BLaER1 treated with 17β-estradiol and CSF1 and Interleukin-3, amounts not matched to agents 10 nM and 100 nM (cell line): ENCODE measurements around the gene WDR33.

Source experiments
- H3K27ac ChIP-seq, 11 experiments: shearing (Covaris generic); formaldehyde crosslinking; 2 replicates each; pipeline ENCODE4 v1.8.1; 2022
- H3K27me3 ChIP-seq, 11 experiments: shearing (Covaris generic); formaldehyde crosslinking; 2 replicates each; pipeline ENCODE4 v1.8.1; 2022
- H3K36me3 ChIP-seq, 11 experiments: shearing (Covaris generic); formaldehyde crosslinking; 2 replicates each; pipeline ENCODE4 v1.8.1; 2022
- H3K4me1 ChIP-seq, 10 experiments: shearing (Covaris generic); formaldehyde crosslinking; 2 replicates each; pipeline ENCODE4 v1.8.1; 2022
- H3K4me2 ChIP-seq, 11 experiments: shearing (Covaris generic); formaldehyde crosslinking; 2 replicates each; pipeline ENCODE4 v1.8.1; 2022
- H3K4me3 ChIP-seq, 10 experiments: shearing (Covaris generic); formaldehyde crosslinking; 2 replicates each; pipeline ENCODE4 v1.8.1; 2022
- H3K9ac ChIP-seq, 11 experiments: shearing (Covaris generic); formaldehyde crosslinking; 2 replicates each; pipeline ENCODE4 v1.8.1; 2022
- H3K9me3 ChIP-seq, 11 experiments: shearing (Covaris generic); formaldehyde crosslinking; replicated peaks in 1 of 11; 2 replicates each; pipeline ENCODE4 v1.8.1; 2022
- H4K20me1 ChIP-seq, 11 experiments: shearing (Covaris generic); formaldehyde crosslinking; 2 replicates each; pipeline ENCODE4 v1.8.1; 2022
- Cebpa-rat ChIP-seq, 11 experiments: shearing (Covaris generic); IDR thresholded peaks; 2 replicates each; pipeline ENCODE4 v1.8.1; 2022

Gene WDR33

DNA sequence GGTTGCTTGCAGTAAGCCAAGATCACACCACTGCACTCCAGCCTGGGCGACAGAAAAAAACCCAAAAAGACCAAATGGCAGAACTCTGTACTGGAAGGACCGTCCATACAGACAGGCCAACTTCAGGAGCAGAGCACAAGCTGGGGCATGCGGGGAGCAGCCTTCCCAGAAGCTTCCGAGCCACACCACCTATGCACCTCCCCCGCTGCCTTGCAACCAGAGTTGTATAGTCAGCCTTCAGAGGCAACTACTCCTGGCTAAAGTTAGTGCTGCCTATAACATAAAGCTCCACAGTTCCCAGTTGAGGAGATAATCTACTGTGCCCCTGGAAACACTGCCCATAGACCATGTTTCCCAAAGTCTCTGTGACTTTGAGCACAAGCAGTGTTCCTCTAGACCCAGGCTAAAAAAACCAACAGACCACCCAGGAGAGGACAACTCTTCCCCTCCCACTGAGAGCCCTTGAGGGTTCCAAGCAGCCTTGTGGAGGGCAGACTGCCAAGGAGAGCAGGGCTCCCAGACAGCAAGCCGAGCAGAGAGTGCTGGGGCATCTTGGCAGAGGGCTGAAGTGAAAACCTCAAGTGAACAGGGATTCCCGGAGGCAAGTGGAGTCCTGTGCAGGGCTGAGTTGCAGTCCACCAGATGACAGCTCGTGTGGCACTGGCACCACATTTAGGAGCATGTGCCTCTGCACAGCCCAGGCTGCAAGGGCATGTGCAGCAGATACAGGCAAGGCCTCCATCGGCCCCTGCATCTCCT, 102.9 kb downstream of the WDR33 start:
- Histone ChIP-seq H3K4me2 (no peak overlapping the region), H3K9me3 (no peaks in the 10 kb centered on the region), H4K20me1 (peaks cover 8 to 31% (median 27%) of the 10 kb centered on the region in 11 experiments; a peak in 17 of 22 replicates), H3K4me3 (no peak overlapping the region), H3K36me3 (peaks cover 59 to 95% (median 76%) of the 10 kb centered on the region in 11 experiments), H3K27ac (no peak overlapping the region), H3K27me3 (no peaks in the 10 kb centered on the region), H3K4me1 (peaks cover 13 to 36% (median 23%) of the 10 kb centered on the region in 10 experiments), H3K9ac (no peak overlapping the region)
- no peak for TF ChIP-seq Cebpa-rat (IDR thresholded peaks at IDR 0.05)

DNA sequence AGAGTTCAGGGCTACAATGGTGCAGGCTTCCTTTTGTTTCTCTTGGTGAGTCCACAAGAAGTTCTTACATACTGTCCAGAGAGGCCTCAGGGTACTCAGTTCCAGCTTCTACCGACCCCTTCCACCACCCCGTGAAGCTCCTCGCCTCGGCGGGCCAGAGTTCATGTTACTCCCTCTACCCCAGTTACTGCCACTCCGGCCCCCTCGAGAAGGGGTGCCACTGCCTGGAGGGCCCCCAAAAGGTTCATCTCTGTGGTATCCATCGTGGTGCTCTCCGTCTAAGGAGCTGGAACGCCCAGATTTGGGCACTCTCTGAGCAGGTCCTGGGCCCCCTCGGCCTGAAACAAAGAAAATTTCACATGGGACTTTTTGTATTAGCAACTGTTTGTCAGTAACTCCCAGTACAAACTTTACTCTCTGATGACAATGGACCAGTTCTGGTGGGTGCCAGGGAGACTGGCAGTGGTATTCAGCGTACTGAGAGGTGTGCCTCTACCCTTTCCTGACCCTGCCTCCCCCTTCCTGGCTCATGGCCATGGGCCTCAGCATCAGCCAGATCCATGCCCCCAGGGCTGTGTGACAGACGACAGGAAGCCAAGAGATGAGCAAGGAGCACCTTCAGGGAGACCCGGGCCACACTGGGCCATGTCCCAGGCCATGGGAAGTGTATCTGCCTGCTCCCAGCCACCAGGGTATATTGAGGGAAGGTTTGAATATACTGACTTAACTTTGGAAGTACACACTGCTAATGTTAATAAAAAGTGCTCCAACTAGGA, 104.6 kb downstream of the WDR33 start:
- Histone ChIP-seq H3K4me3 (no peak overlapping the region), H4K20me1 (peaks cover 11 to 40% (median 33%) of the 10 kb centered on the region in 11 experiments; a peak in 18 of 22 replicates), H3K4me1 (peaks cover 23 to 41% (median 31%) of the 10 kb centered on the region in 10 experiments), H3K4me2 (no peak overlapping the region), H3K27ac (peak overlapping the region in 2 of 11 experiments; percentile 21 to 42; a peak in 1 of 22 replicates), H3K36me3 (peaks cover 59 to 88% (median 74%) of the 10 kb centered on the region in 11 experiments), H3K27me3 (no peaks in the 10 kb centered on the region), H3K9me3 (no peaks in the 10 kb centered on the region), H3K9ac (no peak overlapping the region)
- TF ChIP-seq Cebpa-rat (IDR thresholded peaks at IDR 0.05) = no peak

DNA sequence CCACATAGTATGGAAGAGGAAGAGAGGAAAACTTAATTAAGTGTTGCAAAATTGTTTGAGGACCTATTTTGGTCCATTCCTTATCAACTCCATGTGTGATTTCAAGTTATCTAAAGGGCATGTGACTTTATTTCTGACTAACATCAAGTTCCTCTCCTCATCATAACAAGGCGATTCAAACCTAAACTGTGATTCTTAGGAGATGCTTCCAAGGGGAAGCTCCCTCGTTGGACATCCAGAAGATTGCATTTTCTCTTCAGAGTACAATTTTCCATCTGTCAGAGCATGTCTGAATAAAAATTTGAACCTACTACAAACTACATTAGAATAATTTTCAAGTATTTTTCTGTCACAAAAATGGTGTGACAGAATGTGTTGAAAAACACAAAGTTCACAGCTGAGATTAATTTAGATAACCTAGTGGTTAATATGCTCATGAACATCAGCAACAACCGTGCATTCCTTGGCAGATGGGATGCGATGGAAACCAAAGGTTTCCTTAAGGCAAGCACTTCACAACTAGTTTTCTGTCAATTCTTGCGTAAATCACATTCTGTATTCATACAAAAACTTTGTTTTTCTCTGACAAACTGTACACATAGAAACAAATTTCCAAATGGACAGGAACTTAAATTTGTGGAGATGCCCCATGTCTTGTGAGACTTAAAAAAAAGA, 105.4 kb downstream of the WDR33 start:
- H4K20me1 ChIP-seq = peaks cover 11 to 40% (median 33%) of the 10 kb centered on the region in 11 experiments; a peak in 18 of 22 replicates
- peaks cover 30 to 46% (median 37%) of the 10 kb centered on the region in 10 experiments for H3K4me1 ChIP-seq
- 0 out of 22 replicates have a peak overlapping the region, but pooled peaks of 1 of the 11 experiments have one; percentile 5 for H3K9ac ChIP-seq
- TF ChIP-seq Cebpa-rat (IDR thresholded peaks at IDR 0.05) = no peak
- no peaks in the 10 kb centered on the region for H3K27me3 ChIP-seq
- no peak overlapping the region for H3K4me3 ChIP-seq
- peaks cover 50 to 79% (median 70%) of the 10 kb centered on the region in 11 experiments for H3K36me3 ChIP-seq
- H3K4me2 ChIP-seq = peak overlapping the region in 5 of 11 experiments; percentile 0 to 97 (median 83); a peak in 8 of 22 replicates
- peak overlapping the region in 2 of 11 experiments; percentile 42 to 46; a peak in 3 of 22 replicates for H3K27ac ChIP-seq
- H3K9me3 ChIP-seq = no peaks in the 10 kb centered on the region

DNA sequence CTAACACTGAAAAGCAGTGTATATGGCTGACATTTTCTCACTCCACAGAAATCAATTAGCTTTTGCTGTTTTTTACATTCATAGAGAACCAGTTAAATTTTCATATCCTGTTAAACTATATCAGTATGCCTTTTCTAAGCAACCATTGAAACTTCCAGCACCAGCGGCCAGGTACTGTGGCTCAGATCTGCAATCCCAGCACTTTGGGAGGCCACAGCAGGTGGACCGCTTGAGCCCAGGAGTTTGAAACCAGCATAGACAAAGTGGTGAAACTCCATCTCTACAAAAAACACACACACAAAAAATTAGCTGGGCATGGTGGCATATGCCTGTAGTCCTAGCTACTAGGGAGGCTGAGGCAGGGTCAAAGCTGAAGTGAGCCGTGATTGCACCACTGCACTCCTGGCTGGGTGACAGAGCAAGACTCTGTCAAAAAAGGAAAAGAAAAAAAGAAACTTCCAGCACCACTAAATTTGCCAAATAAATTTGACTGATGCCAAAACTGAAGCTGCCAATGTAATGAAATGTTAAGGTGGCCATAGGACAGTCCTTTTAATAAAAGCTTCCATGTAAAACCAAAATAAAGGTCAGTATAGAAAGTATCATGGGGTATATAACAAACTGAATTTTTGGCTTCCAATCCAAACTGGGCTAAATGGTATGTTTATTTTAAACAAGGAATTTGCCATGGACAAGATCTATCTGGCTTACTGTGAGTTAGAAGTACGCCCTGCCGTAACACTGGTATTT, 106.2 kb downstream of the WDR33 start:
- peaks cover 43 to 72% (median 63%) of the 10 kb centered on the region in 11 experiments for H3K36me3 ChIP-seq

DNA sequence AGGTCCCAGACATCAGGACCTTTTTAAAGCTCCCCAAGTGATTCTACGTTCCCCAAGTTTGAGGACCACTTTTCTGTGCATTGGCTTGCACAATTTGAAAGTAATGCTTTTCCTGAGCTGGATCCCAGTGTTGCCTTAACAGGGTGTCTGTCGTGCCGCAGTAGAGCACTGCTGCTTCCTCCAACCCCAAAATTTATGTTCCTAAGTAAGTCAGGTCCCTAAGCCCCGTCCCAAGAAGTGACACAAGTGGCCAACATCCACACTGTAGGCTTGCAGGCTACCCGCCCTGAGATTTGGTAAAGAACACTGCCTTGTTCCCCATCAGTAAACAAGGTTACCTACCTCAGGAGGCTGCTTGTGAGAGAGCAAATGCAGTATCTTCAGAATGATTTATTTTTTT, 107.7 kb downstream of the WDR33 start:
- Histone ChIP-seq H3K9ac (peak overlapping the region in 8 of 11 experiments; percentile 92 to 99 (median 98); a peak in 10 of 22 replicates), H3K27me3 (no peaks in the 10 kb centered on the region), H3K9me3 (no peaks in the 10 kb centered on the region)

More for the DNA sequence above, 106.2 kb downstream of the WDR33 start:
- H3K4me2 ChIP-seq = peak overlapping the region in 9 of 11 experiments; percentile 0 to 97 (median 79); a peak in 12 of 22 replicates
- no peak for TF ChIP-seq Cebpa-rat (IDR thresholded peaks at IDR 0.05)
- peaks cover 34 to 51% (median 40%) of the 10 kb centered on the region in 10 experiments for H3K4me1 ChIP-seq
- no peaks in the 10 kb centered on the region for H3K9me3 ChIP-seq
- peak overlapping the region in 2 of 11 experiments; percentile 42 to 46; a peak in 4 of 22 replicates for H3K27ac ChIP-seq
- 0 out of 22 replicates have a peak overlapping the region, but pooled peaks of 2 of the 11 experiments have one; percentile 5 for H3K9ac ChIP-seq
- H3K4me3 ChIP-seq = no peak overlapping the region
- H4K20me1 ChIP-seq = peaks cover 11 to 37% (median 33%) of the 10 kb centered on the region in 11 experiments; a peak in 18 of 22 replicates
- H3K27me3 ChIP-seq = no peaks in the 10 kb centered on the region

DNA sequence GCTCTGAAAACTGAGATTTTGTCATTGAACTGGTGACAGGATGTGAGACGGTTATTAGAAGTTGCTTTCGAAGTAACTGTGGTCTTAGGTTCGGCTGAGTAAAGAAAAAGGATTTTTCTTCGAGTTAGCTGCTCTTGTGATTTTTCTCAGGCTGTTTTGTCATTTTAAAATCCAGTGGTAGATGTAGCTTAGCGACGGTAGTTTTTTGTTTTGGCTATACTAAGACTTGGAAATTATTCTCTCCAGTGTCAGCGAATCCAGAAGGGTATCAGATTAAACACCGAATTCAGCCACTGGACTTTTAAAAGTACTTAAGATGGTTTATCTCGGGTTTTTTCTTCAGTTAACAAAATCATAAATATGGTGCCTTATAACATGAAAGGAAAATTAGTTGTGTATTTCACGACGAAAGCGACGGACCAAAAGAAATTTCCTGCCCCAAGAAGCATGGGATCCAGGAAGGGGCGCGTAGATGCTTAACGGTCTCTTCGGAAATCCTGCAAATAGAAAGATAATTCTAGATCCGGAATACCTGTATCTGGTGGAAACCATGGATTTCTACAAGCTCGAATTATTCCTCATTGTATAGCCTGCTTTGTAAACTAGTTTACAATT, 108.5 kb downstream of the WDR33 start:
- Histone ChIP-seq H3K36me3 (peaks cover 20 to 49% (median 40%) of the 10 kb centered on the region in 11 experiments), H3K9ac (peak overlapping the region; percentile 92 to 99 (median 98)), H3K4me1 (peaks cover 34 to 51% (median 40%) of the 10 kb centered on the region in 10 experiments), H3K27ac (peak overlapping the region; percentile 94 to 99 (median 99)), H3K4me3 (peak overlapping the region; percentile 68 to 89 (median 80)), H4K20me1 (peaks cover 11 to 37% (median 31%) of the 10 kb centered on the region in 11 experiments; a peak in 18 of 22 replicates), H3K9me3 (no peaks in the 10 kb centered on the region), H3K4me2 (peak overlapping the region; percentile 76 to 97 (median 89)), H3K27me3 (no peaks in the 10 kb centered on the region)
- TF ChIP-seq Cebpa-rat (IDR thresholded peaks at IDR 0.05) = no peak

More for the DNA sequence above, 107.7 kb downstream of the WDR33 start:
- peak overlapping the region; percentile 76 to 97 (median 89) for H3K4me2 ChIP-seq
- TF ChIP-seq Cebpa-rat (IDR thresholded peaks at IDR 0.05) = no peak
- H4K20me1 ChIP-seq = peaks cover 11 to 37% (median 31%) of the 10 kb centered on the region in 11 experiments; a peak in 18 of 22 replicates
- peaks cover 28 to 56% (median 48%) of the 10 kb centered on the region in 11 experiments for H3K36me3 ChIP-seq
- peak overlapping the region in 1 of 11 experiments; percentile 99; a peak in 2 of 22 replicates for H3K27ac ChIP-seq
- H3K4me1 ChIP-seq = peaks cover 34 to 51% (median 40%) of the 10 kb centered on the region in 10 experiments
- peak overlapping the region in 8 of 10 experiments; percentile 68 to 89 (median 82); a peak in 9 of 20 replicates for H3K4me3 ChIP-seq

DNA sequence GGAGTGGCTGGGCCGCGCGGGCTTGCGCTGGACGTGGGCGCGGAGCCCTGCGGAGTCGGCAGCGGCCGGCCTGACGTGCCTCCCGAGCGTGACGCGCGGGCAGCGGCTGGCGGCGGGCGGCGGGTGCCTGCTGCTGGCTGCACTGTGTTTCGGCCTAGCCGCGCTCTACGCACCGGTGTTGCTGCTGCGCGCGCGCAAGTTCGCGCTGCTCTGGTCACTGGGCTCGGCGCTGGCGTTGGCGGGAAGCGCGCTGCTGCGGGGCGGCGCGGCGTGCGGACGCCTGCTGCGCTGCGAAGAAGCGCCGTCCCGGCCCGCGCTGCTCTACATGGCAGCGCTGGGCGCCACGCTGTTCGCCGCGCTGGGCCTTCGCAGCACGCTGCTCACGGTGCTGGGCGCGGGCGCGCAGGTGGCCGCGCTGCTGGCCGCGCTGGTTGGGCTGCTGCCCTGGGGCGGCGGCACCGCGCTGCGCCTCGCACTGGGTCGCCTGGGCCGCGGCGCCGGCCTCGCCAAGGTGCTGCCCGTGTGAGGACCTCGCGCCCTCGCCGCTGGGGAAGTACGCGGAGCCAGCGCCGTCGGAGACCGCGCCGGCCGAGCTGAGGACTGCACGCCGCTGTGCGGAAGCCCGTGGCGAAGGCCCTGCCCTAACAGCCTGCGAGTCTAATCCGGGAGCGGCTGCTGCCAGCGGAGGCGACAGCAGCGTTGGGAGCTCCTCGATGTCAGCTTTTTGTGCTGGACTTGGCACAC, 109.1 kb downstream of the WDR33 start:
- H3K9me3 ChIP-seq = no peaks in the 10 kb centered on the region
- no peak for TF ChIP-seq Cebpa-rat (IDR thresholded peaks at IDR 0.05)
- peak overlapping the region; percentile 94 to 99 (median 99) for H3K27ac ChIP-seq

More for the DNA sequence above, 109.1 kb downstream of the WDR33 start:
- Histone ChIP-seq H3K9ac (peak overlapping the region; percentile 92 to 99 (median 98)), H3K4me1 (peaks cover 34 to 51% (median 40%) of the 10 kb centered on the region in 10 experiments), H3K27me3 (no peaks in the 10 kb centered on the region), H4K20me1 (peaks cover 11 to 37% (median 31%) of the 10 kb centered on the region in 11 experiments; a peak in 18 of 22 replicates), H3K36me3 (peaks cover 14 to 42% (median 34%) of the 10 kb centered on the region in 11 experiments), H3K4me3 (peak overlapping the region; percentile 68 to 89 (median 80)), H3K4me2 (peak overlapping the region; percentile 76 to 97 (median 89))
